Spleen (tissue), 7 donors: Measurements from ENCODE around the gene TNFSF13.

Experiments used
- CTCF ChIP-seq, 11 experiments: fragments of 200-600 bp in 7 of 11; fragments of 450-650 bp in 4 of 11; sonication (generic) in 4 of 11; IDR thresholded peaks in 8 of 11; conservative IDR thresholded peaks in 3 of 11; 1 replicate in 7 of 11; 2 replicates in 4 of 11; pipeline versions ENCODE4 v1.4.0 to v1.8.0; 2016 to 2021; ENCODE audit warnings: antibody characterized with exemption in 11 of 11, inconsistent platforms in 4 of 11, mild to moderate bottlenecking in 1 of 11
- POLR2A ChIP-seq, 3 donors: fragments of 450-650 bp; IDR thresholded peaks; one replicate each; pipeline ENCODE4 v1.5.1; 2017; ENCODE audit warnings: antibody characterized with exemption in 3 of 3, mild to moderate bottlenecking in 1 of 3
- POLR2AphosphoS5 ChIP-seq, 3 donors: sonication (generic); formaldehyde crosslinking; IDR thresholded peaks; one replicate each; pipeline ENCODE4 v1.5.1; 2017; ENCODE audit warnings: antibody characterized with exemption in 3 of 3
- donor health status: DM: no; HTN: no; CAD: no; lungs with moderate emphysema.
- donor health status: DM: no; HTN: no; CAD: no.
- donor health status: DM: no; HTN: no; CAD: no.

- no peak for TF ChIP-seq CTCF (IDR thresholded peaks at IDR 0.05 in 8 of 11, conservative IDR thresholded peaks at IDR 0.05 in 3 of 11)
- no peak for TF ChIP-seq POLR2A (IDR thresholded peaks at IDR 0.05)
- no peak for TF ChIP-seq POLR2AphosphoS5 (IDR thresholded peaks at IDR 0.05)
Observed at GRCh38 chr17:7551396-7551795, 7.2 kb upstream of the TNFSF13 start.
